Caco-2 (cell line): ENCODE measurements around the gene LRP8. TPM values are rescaled to one million over a fixed set of nuclear protein-coding genes. Genes with fewer than 3 reads are reported as not detected.

ENCODE experiments used
- BruUV-seq: library from RNA; stranded (reverse); fragments of 400-500 nt; replicated peaks from 2 replicates; lab custom pipeline; 2021; lab: Mats Ljungman, UMichigan
- CTCF ChIA-PET: fragments of 300-600 bp; sonication (Branson Sonifier 250); formaldehyde crosslinking; loops from one replicate; lab custom pipeline; 2022; ENCODE audit warnings: antibody characterized with exemption; lab: Charles Lee
- POLR2A ChIA-PET: fragments of 300-600 bp; sonication (Branson Sonifier 250); formaldehyde crosslinking; loops from one replicate; lab custom pipeline; 2022; ENCODE audit warnings: antibody characterized with exemption; lab: Charles Lee
- DNase-seq, 2 experiments: peaks; one replicate each; pipeline versions ENCODE4 v3.0.0 to v3.0.0-alpha.2; 2020 to 2022
- H3K27me3 ChIP-seq: replicated peaks from 2 replicates; pipeline ENCODE4 v1.6.0; 2011; ENCODE audit warnings: low read length; ENCODE audit not compliant: control insufficient read depth, insufficient read depth
- H3K36me3 ChIP-seq: 2 replicates; pipeline ENCODE4 v1.5.1; 2011; ENCODE audit warnings: low read length; ENCODE audit not compliant: control insufficient read depth, insufficient read depth
- H3K4me1 ChIP-seq: fragments of 250-450 bp; sonication (Bioruptor Pico); 2 replicates; pipeline ENCODE4 v1.5.1; 2020; ENCODE audit warnings: mild to moderate bottlenecking
- H3K4me3 ChIP-seq: 2 replicates; pipeline ENCODE4 v1.5.1; 2011; ENCODE audit warnings: low read depth, mild to moderate bottlenecking, control low read depth, low read length
- H3K9me3 ChIP-seq: fragments of 250-450 bp; sonication (Bioruptor Pico); 2 replicates; pipeline ENCODE4 v1.5.1; 2020; ENCODE audit warnings: mild to moderate bottlenecking, moderate library complexity
- H3K27ac Mint-ChIP-seq: one replicate; pipeline ENCODE4 v1.8.0; 2022; ENCODE audit warnings: mixed read lengths; ENCODE audit not compliant: unreplicated experiment
- H3K27me3 Mint-ChIP-seq: one replicate; pipeline ENCODE4 v1.8.0; 2022; ENCODE audit warnings: mixed read lengths; ENCODE audit not compliant: insufficient read depth, unreplicated experiment
- H3K36me3 Mint-ChIP-seq: one replicate; pipeline ENCODE4 v1.8.0; 2022; ENCODE audit warnings: mild to moderate bottlenecking, mixed read lengths; ENCODE audit not compliant: insufficient read depth, unreplicated experiment
- H3K4me1 Mint-ChIP-seq: one replicate; pipeline ENCODE4 v1.8.0; 2022; ENCODE audit warnings: low read depth, mixed read lengths; ENCODE audit not compliant: unreplicated experiment
- H3K4me3 Mint-ChIP-seq: one replicate; pipeline ENCODE4 v1.8.0; 2022; ENCODE audit warnings: mild to moderate bottlenecking, moderate library complexity, mixed read lengths; ENCODE audit not compliant: unreplicated experiment
- H3K9me3 Mint-ChIP-seq: one replicate; pipeline ENCODE4 v1.8.0; 2022; ENCODE audit warnings: mixed read lengths; ENCODE audit not compliant: unreplicated experiment
- intact Hi-C: fragments of 100-400 bp; cut with micrococcal nuclease; formaldehyde crosslinking; loops from one replicate; pipeline ENCODE4 v1.10.0; 2022; ENCODE audit not compliant: unreplicated experiment
- total RNA-seq: library from RNA; stranded (reverse); gene quantifications from 2 replicates; pipeline ENCODE4 v1.2.3, GENCODE V29; 2022
- TF ChIP-seq, protein P1 (sequence below), 2 experiments: fragments of 200-600 bp in 1 of 2; IDR thresholded peaks; 1 replicate in 1 of 2; 2 replicates in 1 of 2; pipeline versions ENCODE4 v1.5.1 to v1.8.0; 2011 to 2022; ENCODE audit warnings: antibody characterized with exemption in 1 of 2, control low read depth in 1 of 2, inconsistent platforms in 1 of 2, low read depth in 1 of 2, low read length in 1 of 2, mild to moderate bottlenecking in 1 of 2, moderate library complexity in 1 of 2; ENCODE audit not compliant: insufficient read depth in 1 of 2, severe bottlenecking in 1 of 2, unreplicated experiment in 1 of 2

LRP8 gene
- total RNA-seq, 1 experiment from 2014 or later = 11.8 TPM

DNA sequence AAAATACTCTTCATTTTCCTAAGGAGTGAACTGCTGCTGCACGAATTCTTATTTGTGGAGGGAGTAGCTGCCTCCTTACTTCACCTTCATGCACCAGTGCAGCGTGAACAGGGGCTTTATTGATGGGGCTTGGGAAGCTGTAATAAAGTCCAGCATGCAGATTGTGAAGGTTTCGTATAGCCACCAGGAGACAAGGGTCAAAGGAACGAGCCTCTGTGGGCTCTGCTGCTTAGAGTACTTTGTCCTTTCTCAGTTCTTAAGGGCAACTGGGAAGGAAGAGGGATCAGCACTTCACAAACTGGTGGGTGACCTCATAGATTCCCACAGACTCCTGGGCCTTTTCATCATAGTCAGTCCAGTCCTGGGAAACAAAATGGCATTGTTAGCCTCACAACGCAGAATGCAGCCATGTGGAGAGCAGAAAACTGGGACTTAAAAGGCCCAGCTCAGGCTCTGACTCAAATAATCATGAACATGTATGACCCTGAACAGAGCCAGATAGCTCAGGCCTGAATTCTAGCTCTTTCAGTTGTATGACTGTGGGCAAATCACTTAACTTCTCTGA lies 113.4 kb downstream of the LRP8 start:
- Histone ChIP-seq H3K36me3 (peaks cover 4% of the 10 kb centered on the region; the same call in 1 of the 2 replicates), H3K4me1 (no peaks in the 10 kb centered on the region), H3K27me3 (no peaks in the 10 kb centered on the region), H3K9me3 (no peaks in the 10 kb centered on the region), H3K4me3 (no peak overlapping the region)
- Mint-ChIP-seq H3K4me3 (no peak overlapping the region), H3K27me3 (no peaks in the 10 kb centered on the region), H3K4me1 (no peaks in the 10 kb centered on the region), H3K27ac (no peak overlapping the region), H3K36me3 (peaks cover 23% of the 10 kb centered on the region), H3K9me3 (no peaks in the 10 kb centered on the region)
- BruUV-seq = no TSS peak
- intact Hi-C loops = no loop called here
- TF ChIP-seq, protein P1, sequence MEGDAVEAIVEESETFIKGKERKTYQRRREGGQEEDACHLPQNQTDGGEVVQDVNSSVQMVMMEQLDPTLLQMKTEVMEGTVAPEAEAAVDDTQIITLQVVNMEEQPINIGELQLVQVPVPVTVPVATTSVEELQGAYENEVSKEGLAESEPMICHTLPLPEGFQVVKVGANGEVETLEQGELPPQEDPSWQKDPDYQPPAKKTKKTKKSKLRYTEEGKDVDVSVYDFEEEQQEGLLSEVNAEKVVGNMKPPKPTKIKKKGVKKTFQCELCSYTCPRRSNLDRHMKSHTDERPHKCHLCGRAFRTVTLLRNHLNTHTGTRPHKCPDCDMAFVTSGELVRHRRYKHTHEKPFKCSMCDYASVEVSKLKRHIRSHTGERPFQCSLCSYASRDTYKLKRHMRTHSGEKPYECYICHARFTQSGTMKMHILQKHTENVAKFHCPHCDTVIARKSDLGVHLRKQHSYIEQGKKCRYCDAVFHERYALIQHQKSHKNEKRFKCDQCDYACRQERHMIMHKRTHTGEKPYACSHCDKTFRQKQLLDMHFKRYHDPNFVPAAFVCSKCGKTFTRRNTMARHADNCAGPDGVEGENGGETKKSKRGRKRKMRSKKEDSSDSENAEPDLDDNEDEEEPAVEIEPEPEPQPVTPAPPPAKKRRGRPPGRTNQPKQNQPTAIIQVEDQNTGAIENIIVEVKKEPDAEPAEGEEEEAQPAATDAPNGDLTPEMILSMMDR (IDR thresholded peaks at IDR 0.05; ENCODE audit: insufficient read depth in 1 of 2, low read depth in 1 of 2, low read length in 1 of 2, severe bottlenecking in 1 of 2, unreplicated experiment in 1 of 2) = no peak
- no peak for DNase-seq
- ChIA-PET CTCF (no interaction called here), POLR2A (no interaction called here)

DNA sequence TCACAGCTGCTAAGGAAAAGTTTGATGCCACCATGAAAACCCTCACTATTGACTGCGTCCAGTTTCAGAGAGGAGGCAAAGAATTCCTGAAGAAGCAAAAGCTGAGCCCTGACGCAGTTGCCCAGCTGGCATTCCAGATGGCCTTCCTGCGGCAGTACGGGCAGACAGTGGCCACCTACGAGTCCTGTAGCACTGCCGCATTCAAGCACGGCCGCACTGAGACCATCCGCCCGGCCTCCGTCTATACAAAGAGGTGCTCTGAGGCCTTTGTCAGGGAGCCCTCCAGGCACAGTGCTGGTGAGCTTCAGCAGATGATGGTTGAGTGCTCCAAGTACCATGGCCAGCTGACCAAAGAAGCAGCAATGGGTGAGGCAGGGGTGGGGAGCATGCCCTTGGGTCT lies 116.9 kb downstream of the LRP8 start:
- Mint-ChIP-seq H3K36me3 (peaks cover 17% of the 10 kb centered on the region), H3K4me1 (no peaks in the 10 kb centered on the region), H3K9me3 (peaks cover 13% of the 10 kb centered on the region), H3K27me3 (no peaks in the 10 kb centered on the region), H3K4me3 (no peak overlapping the region), H3K27ac (no peak overlapping the region)
- no peak overlapping the region for H3K4me3 ChIP-seq
- no peaks in the 10 kb centered on the region for H3K4me1 ChIP-seq
- TF ChIP-seq, protein P1 (IDR thresholded peaks at IDR 0.05; ENCODE audit: insufficient read depth in 1 of 2, low read depth in 1 of 2, low read length in 1 of 2, severe bottlenecking in 1 of 2, unreplicated experiment in 1 of 2) = no peak
- H3K9me3 ChIP-seq = peaks cover 10% of the 10 kb centered on the region; the same call in 1 of the 2 replicates
- no peaks in the 10 kb centered on the region for H3K27me3 ChIP-seq
- ChIA-PET CTCF (no interaction called here), POLR2A (no interaction called here)
- H3K36me3 ChIP-seq = peaks cover 7% of the 10 kb centered on the region; the same call in 1 of the 2 replicates
- intact Hi-C loops = no loop called here
- BruUV-seq = no TSS peak
- DNase-seq = no peak

DNA sequence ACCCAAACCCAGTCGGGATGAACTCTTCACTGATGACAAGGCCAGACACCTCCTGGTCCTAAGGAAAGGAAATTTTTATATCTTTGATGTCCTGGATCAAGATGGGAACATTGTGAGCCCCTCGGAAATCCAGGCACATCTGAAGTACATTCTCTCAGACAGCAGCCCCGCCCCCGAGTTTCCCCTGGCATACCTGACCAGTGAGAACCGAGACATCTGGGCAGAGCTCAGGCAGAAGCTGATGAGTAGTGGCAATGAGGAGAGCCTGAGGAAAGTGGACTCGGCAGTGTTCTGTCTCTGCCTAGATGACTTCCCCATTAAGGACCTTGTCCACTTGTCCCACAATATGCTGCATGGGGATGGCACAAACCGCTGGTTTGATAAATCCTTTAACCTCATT lies 117.5 kb downstream of the LRP8 start:
- no peak for DNase-seq
- Histone ChIP-seq H3K27me3 (no peaks in the 10 kb centered on the region), H3K4me3 (no peak overlapping the region), H3K9me3 (peaks cover 15% of the 10 kb centered on the region), H3K4me1 (no peaks in the 10 kb centered on the region), H3K36me3 (peaks cover 7% of the 10 kb centered on the region; the same call in 1 of the 2 replicates)
- no peak overlapping the region for H3K27ac Mint-ChIP-seq
- peaks cover 14% of the 10 kb centered on the region for H3K9me3 Mint-ChIP-seq
- intact Hi-C loops = no loop called here
- H3K36me3 Mint-ChIP-seq = peaks cover 19% of the 10 kb centered on the region
- H3K4me3 Mint-ChIP-seq = no peak overlapping the region
- TF ChIP-seq, protein P1 (IDR thresholded peaks at IDR 0.05; ENCODE audit: insufficient read depth in 1 of 2, low read depth in 1 of 2, low read length in 1 of 2, severe bottlenecking in 1 of 2, unreplicated experiment in 1 of 2) = no peak
- POLR2A ChIA-PET = no interaction called here
- H3K4me1 Mint-ChIP-seq = no peaks in the 10 kb centered on the region
- CTCF ChIA-PET = no interaction called here
- H3K27me3 Mint-ChIP-seq = no peaks in the 10 kb centered on the region
- TSS peak; percentile 21 for BruUV-seq
